ENCODE data around the gene LAD1. TPM values are rescaled to one million over a fixed set of nuclear protein-coding genes. Genes with fewer than 3 reads are reported as not detected.
A peak's percentile ranks its signal among the peaks of the same experiment; 100 is the strongest.

Gene LAD1
- total RNA-seq, 4 donors from 2014 or later, result 175 to 303 (median 218) TPM

DNA sequence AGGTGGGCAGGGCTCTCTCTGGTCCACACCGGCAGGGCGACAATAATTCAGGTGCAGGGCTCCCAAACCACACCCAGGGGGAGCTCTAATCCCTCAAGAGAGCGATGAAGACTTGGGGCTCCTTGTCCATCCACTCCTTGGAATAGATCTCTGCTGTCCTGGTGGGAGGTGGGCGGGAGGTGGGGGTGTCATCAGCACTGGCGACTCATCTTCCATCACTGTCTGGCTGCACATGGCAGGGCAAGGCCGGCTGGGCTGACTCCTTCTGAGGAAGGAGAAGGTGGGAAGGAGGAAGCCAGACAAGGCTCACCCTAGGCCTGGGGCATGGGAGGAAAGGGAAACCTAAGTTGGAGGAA is 50.9 kb downstream of the LAD1 start:
- H3K27me3 ChIP-seq, result no peaks in the 10 kb centered on the region
- TF ChIP-seq, protein P1, sequence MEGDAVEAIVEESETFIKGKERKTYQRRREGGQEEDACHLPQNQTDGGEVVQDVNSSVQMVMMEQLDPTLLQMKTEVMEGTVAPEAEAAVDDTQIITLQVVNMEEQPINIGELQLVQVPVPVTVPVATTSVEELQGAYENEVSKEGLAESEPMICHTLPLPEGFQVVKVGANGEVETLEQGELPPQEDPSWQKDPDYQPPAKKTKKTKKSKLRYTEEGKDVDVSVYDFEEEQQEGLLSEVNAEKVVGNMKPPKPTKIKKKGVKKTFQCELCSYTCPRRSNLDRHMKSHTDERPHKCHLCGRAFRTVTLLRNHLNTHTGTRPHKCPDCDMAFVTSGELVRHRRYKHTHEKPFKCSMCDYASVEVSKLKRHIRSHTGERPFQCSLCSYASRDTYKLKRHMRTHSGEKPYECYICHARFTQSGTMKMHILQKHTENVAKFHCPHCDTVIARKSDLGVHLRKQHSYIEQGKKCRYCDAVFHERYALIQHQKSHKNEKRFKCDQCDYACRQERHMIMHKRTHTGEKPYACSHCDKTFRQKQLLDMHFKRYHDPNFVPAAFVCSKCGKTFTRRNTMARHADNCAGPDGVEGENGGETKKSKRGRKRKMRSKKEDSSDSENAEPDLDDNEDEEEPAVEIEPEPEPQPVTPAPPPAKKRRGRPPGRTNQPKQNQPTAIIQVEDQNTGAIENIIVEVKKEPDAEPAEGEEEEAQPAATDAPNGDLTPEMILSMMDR (IDR thresholded peaks at IDR 0.05), result peak; percentile 19 to 51
- TF ChIP-seq EP300 (IDR thresholded peaks at IDR 0.05), result no peak
- peaks cover 41% of the 10 kb centered on the region for H3K4me1 ChIP-seq
- H3K27ac ChIP-seq, result no peak overlapping the region
- peak in 1 of 2 donors; percentile 59 for DNase-seq (ENCODE audit: low spot score in 2 of 2)
- H3K9me3 ChIP-seq, result no peaks in the 10 kb centered on the region
- H3K36me3 ChIP-seq, result no peaks in the 10 kb centered on the region
- no peak overlapping the region for H3K4me3 ChIP-seq
- 19% methylated on average over 6 of the region's 6 CpGs for WGBS

DNA sequence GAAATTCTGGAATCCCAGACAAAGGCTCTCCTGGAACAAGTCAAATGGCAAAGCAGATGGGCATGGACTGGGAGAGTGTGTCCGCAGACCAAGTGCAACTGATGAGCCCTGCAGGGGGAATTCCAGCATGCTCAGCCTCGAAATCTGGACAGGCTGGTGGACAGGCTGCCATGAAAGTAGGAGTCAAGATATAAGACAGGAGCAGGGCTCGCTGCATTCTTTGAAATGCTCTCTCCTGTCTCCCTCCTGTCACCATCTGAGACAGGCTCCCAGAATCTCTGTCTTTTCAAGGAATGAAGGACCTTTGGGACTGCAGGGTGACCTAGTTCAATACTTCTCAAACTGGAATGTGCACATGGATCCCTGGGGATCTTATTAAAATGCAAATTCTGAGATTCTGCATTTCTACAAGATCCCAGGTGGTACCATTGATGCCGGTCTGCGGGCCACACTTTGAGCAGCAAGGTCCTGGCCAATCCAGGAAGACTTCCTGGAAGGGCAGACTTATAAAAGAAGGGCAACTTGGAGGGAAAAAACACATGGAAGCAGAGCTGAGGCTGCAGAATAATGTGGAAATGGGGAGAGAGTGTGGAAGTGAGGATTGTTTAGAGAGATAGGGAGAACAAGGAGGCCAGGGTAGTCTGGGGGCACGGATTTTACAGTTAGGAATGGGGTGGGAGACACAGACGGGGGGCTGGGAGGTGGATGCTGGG is 51.5 kb downstream of the LAD1 start:
- H3K27ac ChIP-seq, result no peak overlapping the region

DNA sequence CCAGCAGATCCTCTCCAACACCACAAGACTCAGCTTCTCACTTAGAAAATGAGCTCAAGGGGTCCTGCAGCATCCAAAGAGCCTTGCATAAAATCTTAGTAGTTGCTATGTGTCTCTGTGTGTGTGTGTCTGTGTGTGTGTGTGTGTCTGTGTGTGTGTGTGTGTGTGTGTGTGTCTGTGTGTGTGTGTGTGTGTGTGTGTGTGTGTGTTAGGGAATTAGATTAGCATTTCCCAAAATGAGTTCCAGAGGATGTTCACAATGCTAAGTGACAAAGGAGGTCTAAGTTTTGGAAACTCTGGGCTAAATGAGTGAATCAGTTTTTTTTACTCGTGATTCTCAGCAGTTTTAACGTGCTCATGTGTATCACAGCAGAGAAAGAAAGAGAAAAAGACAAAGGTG is 52.1 kb downstream of the LAD1 start:
- Histone ChIP-seq H3K4me1 (peaks cover 40% of the 10 kb centered on the region), H3K27ac (peak overlapping the region; percentile 66), H3K4me3 (no peak overlapping the region), H3K9me3 (no peaks in the 10 kb centered on the region), H3K36me3 (no peaks in the 10 kb centered on the region), H3K27me3 (no peaks in the 10 kb centered on the region)
- DNase-seq (ENCODE audit: low spot score in 2 of 2), result no peak
- TF ChIP-seq EP300 (IDR thresholded peaks at IDR 0.05) (no peak), POLR2A (IDR thresholded peaks at IDR 0.05) (no peak), POLR2AphosphoS5 (IDR thresholded peaks at IDR 0.05) (no peak)
- TF ChIP-seq, protein P1 (IDR thresholded peaks at IDR 0.05), result no peak
- 23% methylated on average over 2 of the region's 2 CpGs for WGBS

More for the DNA sequence above, 51.5 kb downstream of the LAD1 start:
- peak in 1 of 2 donors; percentile 17 for DNase-seq (ENCODE audit: low spot score in 2 of 2)
- Histone ChIP-seq H3K4me1 (peaks cover 40% of the 10 kb centered on the region), H3K9me3 (no peaks in the 10 kb centered on the region), H3K4me3 (no peak overlapping the region), H3K27me3 (no peaks in the 10 kb centered on the region), H3K36me3 (no peaks in the 10 kb centered on the region)
- 48% methylated on average over 7 of the region's 7 CpGs for WGBS
- TF ChIP-seq, protein P1 (IDR thresholded peaks at IDR 0.05), result no peak
- TF ChIP-seq POLR2AphosphoS5 (IDR thresholded peaks at IDR 0.05), result no peak
- TF ChIP-seq EP300 (IDR thresholded peaks at IDR 0.05), result no peak
- TF ChIP-seq POLR2A (IDR thresholded peaks at IDR 0.05), result no peak

DNA sequence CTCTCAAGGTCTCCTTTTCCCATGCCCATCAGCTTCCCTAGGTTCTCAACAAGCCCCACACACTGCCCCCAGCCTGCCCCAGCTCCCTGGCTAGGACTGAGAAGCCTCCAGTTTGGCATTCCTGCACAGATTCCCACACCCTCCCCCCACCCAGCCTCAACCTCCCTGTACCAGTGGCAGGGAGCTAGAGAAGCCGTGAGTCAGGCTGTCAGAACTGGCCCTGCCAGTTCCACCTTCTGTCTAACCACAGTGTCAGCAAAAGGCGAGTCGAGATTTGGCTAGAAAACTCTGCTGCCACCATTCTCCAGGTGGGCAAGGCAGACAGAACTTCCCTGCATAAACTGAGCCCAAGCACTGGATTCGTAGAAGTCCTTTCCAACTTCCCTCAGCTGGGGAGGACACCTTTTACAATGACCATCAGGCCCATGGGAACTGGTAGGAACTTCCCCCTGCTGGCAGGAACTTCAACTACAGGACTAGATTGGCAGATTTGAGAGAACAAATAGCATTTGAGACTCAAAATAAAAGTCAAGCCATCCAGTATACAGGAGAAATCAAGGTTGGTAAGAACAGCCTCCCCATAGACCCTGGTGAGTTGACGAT is 52.7 kb downstream of the LAD1 start:
- Histone ChIP-seq H3K27ac (peak overlapping the region; percentile 66), H3K36me3 (no peaks in the 10 kb centered on the region), H3K27me3 (no peaks in the 10 kb centered on the region), H3K9me3 (no peaks in the 10 kb centered on the region), H3K4me1 (peaks cover 40% of the 10 kb centered on the region), H3K4me3 (no peak overlapping the region)
- WGBS, result 67% methylated on average over 5 of the region's 5 CpGs
- TF ChIP-seq, protein P1 (IDR thresholded peaks at IDR 0.05), result peak; percentile 44 to 60
- TF ChIP-seq EP300 (IDR thresholded peaks at IDR 0.05) (no peak), POLR2AphosphoS5 (IDR thresholded peaks at IDR 0.05) (no peak), POLR2A (IDR thresholded peaks at IDR 0.05) (no peak)
- peak in 1 of 2 donors; percentile 61 for DNase-seq (ENCODE audit: low spot score in 2 of 2)

DNA sequence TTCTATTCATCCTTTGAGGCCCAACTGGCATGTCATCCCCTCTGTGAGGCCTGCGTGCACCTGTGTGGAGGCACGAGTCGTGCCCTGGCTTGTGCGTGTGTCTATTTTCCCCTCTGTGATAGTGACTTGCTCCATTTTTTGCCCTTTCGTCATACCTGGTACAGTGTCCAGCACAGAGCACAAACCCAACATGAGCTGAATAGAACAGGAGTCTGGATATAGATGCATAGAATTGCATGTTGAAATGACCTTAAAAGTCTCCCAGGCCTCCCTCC is 54.1 kb downstream of the LAD1 start:
- H3K4me1 ChIP-seq, result peaks cover 40% of the 10 kb centered on the region
- 72% methylated on average over 5 of the region's 5 CpGs for WGBS
- no peak for DNase-seq (ENCODE audit: low spot score in 2 of 2)
- TF ChIP-seq, protein P1 (IDR thresholded peaks at IDR 0.05), result no peak
- TF ChIP-seq EP300 (IDR thresholded peaks at IDR 0.05) (no peak), POLR2A (IDR thresholded peaks at IDR 0.05) (no peak), POLR2AphosphoS5 (IDR thresholded peaks at IDR 0.05) (no peak)
- H3K27me3 ChIP-seq, result no peaks in the 10 kb centered on the region
- H3K27ac ChIP-seq, result peak overlapping the region; percentile 66
- H3K36me3 ChIP-seq, result no peaks in the 10 kb centered on the region
- H3K9me3 ChIP-seq, result no peaks in the 10 kb centered on the region
- H3K4me3 ChIP-seq, result no peak overlapping the region

All from suprapubic skin (tissue), 4 donors.